SK-N-SH treated with all-trans-retinoic acid at 6 μM for 48 hours (cell line): Measurements from ENCODE around the gene CBL.

Experiments
- ARNTL ChIP-seq: fragments of 450-650 bp; formaldehyde crosslinking; IDR thresholded peaks from 2 replicates; pipeline ENCODE4 v1.5.0; 2020; ENCODE audit warnings: low read depth, mild to moderate bottlenecking, moderate library complexity, borderline replicate concordance
- CSDC2 ChIP-seq: fragments of 250-450 bp; sonication (Bioruptor Pico); IDR thresholded peaks from 2 replicates; pipeline ENCODE4 v1.5.0; 2020; ENCODE audit warnings: mild to moderate bottlenecking, moderate library complexity
- GLIS3 ChIP-seq: fragments of 250-450 bp; sonication (Bioruptor Pico); IDR thresholded peaks from 2 replicates; pipeline ENCODE4 v1.5.0; 2020; ENCODE audit warnings: mild to moderate bottlenecking, moderate library complexity
- ISL1 ChIP-seq: fragments of 250-450 bp; sonication (Bioruptor Pico); IDR thresholded peaks from 2 replicates; pipeline ENCODE4 v2.1.2; 2022; ENCODE audit warnings: mild to moderate bottlenecking, moderate library complexity
- OSR1 ChIP-seq: fragments of 250-450 bp; sonication (Bioruptor Pico); IDR thresholded peaks from 2 replicates; pipeline ENCODE4 v1.8.0; 2022; ENCODE audit warnings: moderate library complexity, mild to moderate bottlenecking, inconsistent platforms
- PATZ1 ChIP-seq: fragments of 250-450 bp; sonication (Bioruptor Pico); IDR thresholded peaks from 2 replicates; pipeline ENCODE4 v1.8.0; 2020; ENCODE audit warnings: mild to moderate bottlenecking, moderate library complexity, borderline replicate concordance
- PPARA ChIP-seq: fragments of 250-450 bp; sonication (Bioruptor Pico); IDR thresholded peaks from 2 replicates; pipeline ENCODE4 v1.5.0; 2020; ENCODE audit warnings: mild to moderate bottlenecking, borderline replicate concordance
- RARB ChIP-seq: fragments of 250-450 bp; sonication (Bioruptor Pico); IDR thresholded peaks from 2 replicates; pipeline ENCODE4 v1.8.0; 2021; ENCODE audit warnings: mild to moderate bottlenecking, moderate library complexity
- TOX ChIP-seq: fragments of 250-450 bp; sonication (Bioruptor Pico); IDR thresholded peaks from 2 replicates; pipeline ENCODE4 v1.8.0; 2021; ENCODE audit warnings: mild to moderate bottlenecking, moderate library complexity, borderline replicate concordance
- TSHZ2 ChIP-seq: fragments of 250-450 bp; sonication (Bioruptor Pico); IDR thresholded peaks from 2 replicates; pipeline ENCODE4 v1.5.0; 2020; ENCODE audit warnings: mild to moderate bottlenecking, moderate library complexity
- ZC3H10 ChIP-seq: fragments of 250-450 bp; sonication (Bioruptor Pico); IDR thresholded peaks from 2 replicates; pipeline ENCODE4 v1.5.1; 2021; ENCODE audit warnings: mild to moderate bottlenecking, moderate library complexity
- ZFP3 ChIP-seq: fragments of 250-450 bp; sonication (Bioruptor Pico); IDR thresholded peaks from 2 replicates; pipeline ENCODE4 v1.5.0; 2020; ENCODE audit warnings: mild to moderate bottlenecking, moderate library complexity
- ZFP30 ChIP-seq: fragments of 450-650 bp; formaldehyde crosslinking; IDR thresholded peaks from 2 replicates; pipeline ENCODE4 v1.5.0; 2022; ENCODE audit warnings: mild to moderate bottlenecking, moderate library complexity
- ZNF70 ChIP-seq: fragments of 450-650 bp; formaldehyde crosslinking; IDR thresholded peaks from 2 replicates; pipeline ENCODE4 v1.5.0; 2020; ENCODE audit warnings: mild to moderate bottlenecking, moderate library complexity

GRCh38 chr11:119209186-119209585 lies 3.0 kb downstream of the CBL start:
- TF ChIP-seq GLIS3, result no peak
- no peak for TF ChIP-seq ZFP3 (CRISPR knock-in tag)
- TF ChIP-seq PATZ1 (CRISPR knock-in tag), result no peak
- no peak for TF ChIP-seq ARNTL (CRISPR knock-in tag)
- no peak for TF ChIP-seq CSDC2
- TF ChIP-seq ZC3H10 (CRISPR knock-in tag), result no peak
- no peak for TF ChIP-seq OSR1
- TF ChIP-seq RARB (CRISPR knock-in tag), result no peak
- no peak for TF ChIP-seq TOX
- no peak for TF ChIP-seq ZNF70 (CRISPR knock-in tag)
- no peak for TF ChIP-seq ZFP30 (CRISPR knock-in tag)
- TF ChIP-seq PPARA (CRISPR knock-in tag), result no peak
- no peak for TF ChIP-seq ISL1 (CRISPR knock-in tag)
- no peak for TF ChIP-seq TSHZ2 (CRISPR knock-in tag)
